OCI-LY7 (cell line): Measurements from ENCODE around the gene FRG1.
"Not testable (repeated sequence)": the region's sequence is repeated elsewhere in the genome, so short reads cannot be mapped to it uniquely, and the experiment has no call there.

Experiments
- EZH2phosphoT487 ChIP-seq: fragments of 200-600 bp; sonication (generic); IDR thresholded peaks from 2 replicates; pipeline ENCODE4 v1.6.1; 2018; ENCODE audit warnings: low read depth, borderline replicate concordance, mild to moderate bottlenecking, mixed run types, antibody characterized with exemption, low read length, moderate library complexity, mixed read lengths
- TF ChIP-seq, protein P1 (sequence below): fragments of 200-600 bp; sonication (generic); conservative IDR thresholded peaks from 2 replicates; pipeline ENCODE4 v1.5.1; 2014; ENCODE audit warnings: mild to moderate bottlenecking, antibody characterized with exemption, low read length, moderate library complexity, mixed read lengths

DNA sequence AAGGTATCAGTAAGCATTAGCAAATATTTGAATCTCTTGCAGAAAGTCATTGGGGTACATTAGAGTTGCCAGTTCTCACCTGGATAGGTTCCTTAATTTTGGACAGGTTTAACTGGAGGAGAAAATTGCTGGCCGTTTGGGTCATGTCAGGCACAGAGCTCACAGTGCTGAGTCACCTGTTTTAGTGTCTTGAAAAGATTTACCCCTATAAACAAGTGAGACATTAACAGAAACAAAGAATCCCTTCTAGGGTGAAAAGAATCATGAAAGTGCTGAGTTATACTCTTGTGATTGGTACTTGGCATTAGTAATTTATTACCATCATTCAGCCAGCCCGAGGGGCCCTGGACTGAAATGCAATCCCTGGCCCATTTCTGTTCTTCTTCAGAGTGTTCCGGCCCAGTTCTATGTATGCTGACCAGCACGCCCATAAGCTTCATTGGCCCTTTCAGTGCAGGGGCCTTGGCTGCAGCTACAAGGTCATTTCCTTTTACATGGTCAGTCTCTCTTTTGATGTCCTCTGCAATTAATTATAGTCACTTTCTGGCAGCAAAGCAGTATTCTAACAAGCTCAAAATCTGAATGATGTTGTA lies 45.1 kb downstream of the FRG1 start:
- not testable (repeated sequence) for TF ChIP-seq EZH2phosphoT487
- TF ChIP-seq, protein P1, sequence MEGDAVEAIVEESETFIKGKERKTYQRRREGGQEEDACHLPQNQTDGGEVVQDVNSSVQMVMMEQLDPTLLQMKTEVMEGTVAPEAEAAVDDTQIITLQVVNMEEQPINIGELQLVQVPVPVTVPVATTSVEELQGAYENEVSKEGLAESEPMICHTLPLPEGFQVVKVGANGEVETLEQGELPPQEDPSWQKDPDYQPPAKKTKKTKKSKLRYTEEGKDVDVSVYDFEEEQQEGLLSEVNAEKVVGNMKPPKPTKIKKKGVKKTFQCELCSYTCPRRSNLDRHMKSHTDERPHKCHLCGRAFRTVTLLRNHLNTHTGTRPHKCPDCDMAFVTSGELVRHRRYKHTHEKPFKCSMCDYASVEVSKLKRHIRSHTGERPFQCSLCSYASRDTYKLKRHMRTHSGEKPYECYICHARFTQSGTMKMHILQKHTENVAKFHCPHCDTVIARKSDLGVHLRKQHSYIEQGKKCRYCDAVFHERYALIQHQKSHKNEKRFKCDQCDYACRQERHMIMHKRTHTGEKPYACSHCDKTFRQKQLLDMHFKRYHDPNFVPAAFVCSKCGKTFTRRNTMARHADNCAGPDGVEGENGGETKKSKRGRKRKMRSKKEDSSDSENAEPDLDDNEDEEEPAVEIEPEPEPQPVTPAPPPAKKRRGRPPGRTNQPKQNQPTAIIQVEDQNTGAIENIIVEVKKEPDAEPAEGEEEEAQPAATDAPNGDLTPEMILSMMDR: not testable (repeated sequence)
